Bronchus fibroblast of lung (primary cell): Measurements from ENCODE around the gene TDRD7. TPM values are rescaled to one million over a fixed set of nuclear protein-coding genes. Genes with fewer than 3 reads are reported as not detected.

ENCODE experiments used
- total RNA-seq: library from RNA; depleted of rRNA; stranded (reverse); fragments of >200 nt; gene quantifications from 2 replicates; pipeline ENCODE4 v1.2.3, GENCODE V29; 2015

TDRD7 gene, protein sequence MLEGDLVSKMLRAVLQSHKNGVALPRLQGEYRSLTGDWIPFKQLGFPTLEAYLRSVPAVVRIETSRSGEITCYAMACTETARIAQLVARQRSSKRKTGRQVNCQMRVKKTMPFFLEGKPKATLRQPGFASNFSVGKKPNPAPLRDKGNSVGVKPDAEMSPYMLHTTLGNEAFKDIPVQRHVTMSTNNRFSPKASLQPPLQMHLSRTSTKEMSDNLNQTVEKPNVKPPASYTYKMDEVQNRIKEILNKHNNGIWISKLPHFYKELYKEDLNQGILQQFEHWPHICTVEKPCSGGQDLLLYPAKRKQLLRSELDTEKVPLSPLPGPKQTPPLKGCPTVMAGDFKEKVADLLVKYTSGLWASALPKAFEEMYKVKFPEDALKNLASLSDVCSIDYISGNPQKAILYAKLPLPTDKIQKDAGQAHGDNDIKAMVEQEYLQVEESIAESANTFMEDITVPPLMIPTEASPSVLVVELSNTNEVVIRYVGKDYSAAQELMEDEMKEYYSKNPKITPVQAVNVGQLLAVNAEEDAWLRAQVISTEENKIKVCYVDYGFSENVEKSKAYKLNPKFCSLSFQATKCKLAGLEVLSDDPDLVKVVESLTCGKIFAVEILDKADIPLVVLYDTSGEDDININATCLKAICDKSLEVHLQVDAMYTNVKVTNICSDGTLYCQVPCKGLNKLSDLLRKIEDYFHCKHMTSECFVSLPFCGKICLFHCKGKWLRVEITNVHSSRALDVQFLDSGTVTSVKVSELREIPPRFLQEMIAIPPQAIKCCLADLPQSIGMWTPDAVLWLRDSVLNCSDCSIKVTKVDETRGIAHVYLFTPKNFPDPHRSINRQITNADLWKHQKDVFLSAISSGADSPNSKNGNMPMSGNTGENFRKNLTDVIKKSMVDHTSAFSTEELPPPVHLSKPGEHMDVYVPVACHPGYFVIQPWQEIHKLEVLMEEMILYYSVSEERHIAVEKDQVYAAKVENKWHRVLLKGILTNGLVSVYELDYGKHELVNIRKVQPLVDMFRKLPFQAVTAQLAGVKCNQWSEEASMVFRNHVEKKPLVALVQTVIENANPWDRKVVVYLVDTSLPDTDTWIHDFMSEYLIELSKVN
- 1.7 and 2.2 TPM in 2 replicates for total RNA-seq

GRCh38 chr9:97411789-97412625, at the start of gene TDRD7:
TDRD7 (plus strand) TSS chr9:97412096; CDS start chr9:97428466, 16,370 bp downstream.

DNA sequence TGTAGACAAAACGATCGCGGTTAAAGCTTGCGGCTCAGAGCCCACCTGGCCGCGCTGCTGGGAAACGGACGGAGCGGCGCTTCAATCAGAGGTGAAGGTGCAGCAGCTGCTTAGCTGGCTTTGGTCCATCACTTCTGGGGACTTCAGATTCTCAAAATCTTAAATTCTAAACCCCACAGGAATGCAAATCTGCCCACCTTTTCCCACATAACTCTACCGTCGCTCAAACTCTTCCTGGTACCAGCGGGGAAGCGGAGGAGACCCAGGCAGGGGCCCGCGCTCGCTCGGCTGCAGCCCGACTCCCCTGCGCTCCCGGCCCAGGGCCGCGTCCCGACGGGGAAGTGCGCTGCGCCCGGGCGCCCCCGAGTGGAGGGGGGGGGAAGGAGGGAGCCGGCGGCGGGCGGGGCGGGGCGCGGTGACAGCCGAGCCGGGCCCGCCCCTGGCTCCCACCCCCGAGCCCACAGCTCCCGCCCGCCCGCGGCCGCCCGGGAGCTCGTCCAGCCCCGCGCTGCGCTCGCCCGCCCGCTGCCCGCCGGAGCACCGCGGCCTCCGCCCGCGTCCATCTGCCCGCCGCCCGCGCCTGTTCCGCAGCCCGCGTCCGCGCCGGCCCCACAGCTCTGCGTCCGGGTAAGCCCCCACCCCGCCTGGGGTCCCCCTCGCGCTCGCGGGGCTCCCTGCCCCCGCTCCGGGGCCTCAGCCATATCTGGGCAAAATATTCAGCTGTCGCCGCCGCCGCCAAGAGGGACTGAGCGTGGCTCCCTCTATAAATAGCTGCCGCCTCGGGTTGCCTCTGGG, 89.5 kb downstream of the TDRD7 start, which contains the start of gene TMOD1:
TMOD1 (plus strand) TSS at position 490 of the 795 bp plus-strand sequence. CDS start 22,523 bp downstream, outside the sequence.

Other genes starting within 250 kb of the TDRD7 start
- gene CCDC180, start 104.4 kb upstream of the TDRD7 start, total RNA-seq, result 0.30 and 0.34 TPM in 2 replicates
- 0.17 TPM in 1 of 2 replicates, not detected in the other for gene TMOD1, start 89.6 kb downstream of the TDRD7 start, total RNA-seq
- 8.6 TPM in 2 replicates for gene TSTD2, start 221.3 kb downstream of the TDRD7 start, total RNA-seq
- 25.3 and 27.2 TPM in 2 replicates for gene NCBP1, start 221.7 kb downstream of the TDRD7 start, total RNA-seq